HG02870 (cell line): Measurements from ENCODE around the gene KRTAP13-1.

Source experiments
- ATAC-seq: cut with Tn5 transposase; IDR thresholded peaks from one replicate; pipeline ENCODE4 v1.9.1; 2021; ENCODE audit warnings: mild to moderate bottlenecking, moderate library complexity; ENCODE audit not compliant: unreplicated experiment

Gene KRTAP13-1, protein sequence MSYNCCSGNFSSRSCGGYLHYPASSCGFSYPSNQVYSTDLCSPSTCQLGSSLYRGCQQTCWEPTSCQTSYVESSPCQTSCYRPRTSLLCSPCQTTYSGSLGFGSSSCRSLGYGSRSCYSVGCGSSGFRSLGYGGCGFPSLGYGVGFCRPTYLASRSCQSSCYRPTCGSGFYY

DNA sequence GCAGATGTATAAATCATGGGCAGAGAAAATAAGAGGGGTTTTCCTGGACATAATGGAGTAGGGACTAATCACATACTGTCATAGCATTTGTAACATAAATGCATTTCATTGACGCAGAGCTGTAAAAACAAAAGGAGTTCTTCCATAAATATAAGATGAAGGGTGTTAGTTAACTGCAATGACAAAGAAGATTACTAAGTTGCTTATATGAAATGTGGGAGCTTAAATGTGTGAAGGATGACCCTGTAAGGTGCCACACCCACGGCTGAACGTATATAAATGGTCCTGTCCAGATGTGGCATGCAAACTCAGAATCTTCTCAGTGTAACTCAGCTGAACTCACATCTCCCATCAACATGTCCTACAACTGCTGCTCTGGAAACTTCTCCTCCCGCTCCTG is at the start of gene KRTAP13-1:
Gene KRTAP13-1, plus strand, starts transcription at position 301 of the 400 bp plus-strand sequence. Its CDS starts 56 bp downstream, at position 357.
- ATAC-seq: no peak

GRCh38 chr21:30348506-30348905 is 47.3 kb upstream of the KRTAP13-1 start, which contains the start of gene KRTAP23-1:
Gene KRTAP23-1, minus strand, starts transcription at chr21:30348606. Its CDS starts 0 bp downstream, at chr21:30348606.
- ATAC-seq: no peak

DNA sequence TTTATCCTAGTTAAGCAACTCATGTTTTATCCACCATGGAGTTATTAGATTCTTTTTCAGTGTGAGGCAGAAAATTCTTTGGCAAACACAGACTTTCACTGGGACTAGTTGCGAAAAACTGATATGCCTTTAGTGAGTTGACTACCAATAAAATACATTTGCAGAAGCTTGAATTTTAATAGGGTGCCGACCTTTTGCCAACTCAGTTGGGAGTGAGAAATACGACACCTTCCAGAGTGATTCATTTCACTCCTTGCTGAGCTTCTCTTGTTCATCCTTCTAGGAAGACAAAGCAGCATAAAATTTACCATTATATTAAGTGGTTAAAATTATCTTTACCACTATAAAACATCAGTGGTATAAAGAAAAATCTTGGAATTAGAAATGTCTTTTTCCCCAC is 46.3 kb upstream of the KRTAP13-1 start:
- ATAC-seq: no peak

GRCh38 chr21:30351534-30351933 is 44.3 kb upstream of the KRTAP13-1 start:
- no peak for ATAC-seq

- no peak for ATAC-seq
These were observed 41.4 kb upstream of the KRTAP13-1 start for GRCh38 chr21:30354308-30355005.

DNA sequence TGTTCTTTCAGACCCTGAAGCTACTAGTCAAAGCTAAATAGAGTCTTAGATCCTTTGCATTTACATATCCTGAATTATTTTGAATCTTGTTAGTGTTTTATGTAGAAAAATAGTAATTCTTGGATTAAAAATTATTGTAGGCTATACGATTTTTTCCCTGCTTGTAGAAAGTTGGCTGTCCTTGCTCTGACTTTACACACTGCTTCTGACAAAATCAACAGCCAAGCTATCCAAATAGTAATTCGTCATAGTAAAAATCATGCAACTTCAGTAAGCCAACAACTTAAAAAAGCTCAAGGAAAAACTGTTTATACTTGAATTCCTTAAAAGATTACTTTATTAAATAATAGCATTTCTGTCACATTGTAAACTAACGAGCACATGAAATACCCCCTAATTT is 39.9 kb upstream of the KRTAP13-1 start:
- ATAC-seq: no peak

- ATAC-seq: no peak
These were observed 23.6 kb upstream of the KRTAP13-1 start, which contains the start of gene KRTAP13-2 for GRCh38 chr21:30372139-30372770. Gene KRTAP13-2, minus strand, starts transcription at chr21:30372271. Its CDS starts 58 bp downstream, at chr21:30372213.

DNA sequence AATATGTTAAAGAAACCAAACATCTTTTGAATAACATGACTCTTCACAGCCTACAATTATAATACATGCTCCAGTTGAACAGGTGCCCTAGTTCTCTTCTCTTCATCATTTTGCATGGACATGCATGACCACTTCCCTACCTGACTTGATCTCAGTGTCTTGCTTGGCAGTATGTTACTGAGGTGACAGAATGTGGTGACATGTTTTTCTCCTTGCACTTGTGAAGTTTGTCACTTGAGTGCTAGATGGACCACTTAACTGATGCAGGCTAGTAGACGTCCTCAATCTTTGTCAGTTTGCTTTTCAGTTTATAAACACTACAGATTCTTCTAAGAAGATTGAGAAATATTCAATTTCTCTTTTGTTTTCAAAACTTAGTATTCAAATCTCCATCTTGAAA is 13.6 kb upstream of the KRTAP13-1 start:
- ATAC-seq: no peak

DNA sequence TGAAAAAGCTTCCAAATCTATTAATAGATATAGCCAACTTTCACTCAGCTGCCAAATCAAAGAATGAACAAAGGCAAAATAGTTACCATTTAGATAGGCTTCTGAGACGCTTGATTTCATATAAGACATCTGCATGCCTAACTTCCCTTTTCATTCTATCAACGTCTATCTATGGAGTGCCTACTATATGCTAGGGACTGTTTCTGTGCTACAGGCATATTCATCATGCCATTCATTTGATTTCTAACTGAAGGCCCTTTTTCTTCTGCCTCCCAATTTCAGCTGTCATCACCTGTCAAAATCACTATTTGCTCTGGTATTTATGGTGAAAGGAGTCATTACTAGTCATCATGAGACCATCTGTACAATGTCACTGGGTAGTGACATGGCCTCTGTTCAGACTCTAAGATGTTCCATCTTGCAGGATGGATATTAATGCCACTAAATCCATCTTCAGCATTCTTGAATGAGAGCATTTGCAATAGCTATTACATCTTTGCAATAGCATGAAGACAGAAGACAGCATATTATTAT is 4.3 kb upstream of the KRTAP13-1 start:
- no peak for ATAC-seq

GRCh38 chr21:30408782-30409494 is 13.1 kb downstream of the KRTAP13-1 start:
- no peak for ATAC-seq

DNA sequence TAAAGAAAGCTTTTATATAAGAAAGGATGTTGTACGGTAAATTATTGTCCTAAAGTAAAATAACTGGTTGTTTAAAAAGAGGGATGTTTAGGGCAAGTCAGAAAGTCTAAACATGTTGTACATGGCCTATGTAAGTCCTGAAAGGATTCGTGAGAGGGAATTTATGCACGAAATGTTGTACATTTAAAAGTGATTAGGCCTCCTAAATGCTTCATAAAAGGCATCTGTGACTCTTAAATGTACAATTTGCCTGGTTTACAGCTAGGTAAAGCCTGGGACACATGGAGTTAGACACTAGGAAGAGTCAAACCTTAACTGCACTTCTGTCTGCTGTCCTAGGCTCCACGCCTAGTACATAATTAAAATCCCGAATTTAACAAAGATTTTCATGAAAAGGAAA is 20.2 kb downstream of the KRTAP13-1 start:
- no peak for ATAC-seq

- ATAC-seq: no peak
These were observed 30.0 kb downstream of the KRTAP13-1 start, which contains the start of gene KRTAP13-3 for GRCh38 chr21:30425826-30426225. Gene KRTAP13-3, minus strand, starts transcription at chr21:30425926. Its CDS starts 14 bp downstream, at chr21:30425912.

GRCh38 chr21:30426731-30427130 is 30.9 kb downstream of the KRTAP13-1 start:
- no peak for ATAC-seq

DNA sequence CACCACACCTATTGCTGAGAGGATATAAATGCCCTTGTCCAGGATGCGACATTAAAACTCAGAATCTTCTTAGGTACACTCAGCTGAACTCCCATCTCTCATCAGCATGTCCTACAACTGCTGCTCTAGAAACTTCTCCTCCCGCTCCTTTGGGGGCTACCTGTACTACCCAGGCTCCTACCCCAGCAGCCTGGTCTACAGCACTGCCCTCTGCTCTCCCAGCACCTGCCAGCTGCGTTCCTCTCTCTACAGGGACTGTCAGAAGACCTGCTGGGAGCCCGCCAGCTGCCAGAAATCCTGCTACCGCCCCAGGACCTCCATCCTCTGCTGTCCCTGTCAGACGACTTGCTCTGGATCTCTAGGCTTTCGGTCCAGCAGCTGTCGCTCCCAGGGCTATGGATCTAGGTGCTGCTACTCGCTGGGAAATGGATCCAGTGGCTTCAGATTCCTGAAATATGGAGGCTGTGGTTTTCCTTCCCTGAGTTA is 34.4 kb downstream of the KRTAP13-1 start, which contains the start of gene KRTAP13-4:
Gene KRTAP13-4, plus strand, starts transcription at position 51 of the 486 bp plus-strand sequence. Its CDS starts 56 bp downstream, at position 107.
- ATAC-seq: no peak

DNA sequence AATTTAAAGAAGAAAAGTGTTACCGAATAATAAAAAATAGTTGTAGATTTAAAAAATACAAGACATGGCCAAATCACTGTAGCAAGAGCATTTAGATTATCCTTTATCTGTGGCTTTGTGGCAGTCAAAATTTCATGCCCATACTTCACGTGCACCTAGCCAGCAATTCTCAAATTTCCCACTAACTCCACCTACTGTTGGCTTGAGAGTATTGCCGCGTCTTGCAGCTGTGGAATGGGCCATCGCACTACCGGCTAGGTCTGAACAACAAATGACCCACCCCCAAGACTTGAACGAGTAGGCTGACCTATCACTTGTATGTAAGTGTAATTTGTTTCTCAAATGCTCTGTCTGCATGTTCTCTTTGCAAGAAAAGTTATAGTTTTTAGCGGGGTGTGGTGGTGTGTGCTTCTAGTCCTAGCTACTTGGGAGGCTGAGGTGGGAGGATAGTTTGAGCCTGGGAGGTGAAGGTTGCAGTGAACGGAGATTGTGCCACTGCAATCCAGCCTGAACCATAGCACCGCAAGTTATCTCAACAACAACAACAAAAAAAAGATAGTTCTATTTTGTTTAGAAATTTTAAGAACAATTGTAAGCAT is 38.3 kb downstream of the KRTAP13-1 start:
- no peak for ATAC-seq

DNA sequence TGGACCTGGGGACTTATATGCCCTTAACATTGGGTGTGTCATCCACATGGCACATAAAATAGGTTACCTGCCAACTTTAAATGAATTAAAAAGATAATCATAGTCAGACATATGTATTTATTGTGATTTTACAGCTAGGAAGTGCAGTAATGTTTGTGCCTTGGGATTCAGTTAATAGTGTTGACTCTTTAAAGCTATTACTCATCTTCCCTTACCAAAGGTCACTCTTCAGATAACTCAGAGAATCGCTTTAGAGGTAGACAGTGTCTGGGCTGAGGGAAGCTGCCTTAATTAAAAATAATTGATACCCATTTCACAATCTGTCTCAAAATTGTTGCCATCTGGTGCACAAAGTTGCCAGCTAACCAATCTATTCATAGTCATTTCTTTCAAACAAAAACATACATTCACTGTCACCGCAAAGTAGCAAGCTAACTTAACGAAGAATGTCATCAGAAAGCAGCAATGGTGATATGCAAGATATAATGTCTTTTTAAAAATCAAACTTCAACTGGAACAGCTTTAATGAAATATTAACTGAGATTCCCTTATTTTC is 41.3 kb downstream of the KRTAP13-1 start:
- ATAC-seq: no peak

GRCh38 chr21:30439975-30440374 is 44.1 kb downstream of the KRTAP13-1 start, which contains the start of gene KRTAP15-1:
Gene KRTAP15-1, plus strand, starts transcription at chr21:30440275. Its CDS starts 53 bp downstream, at chr21:30440328.
- ATAC-seq: no peak

DNA sequence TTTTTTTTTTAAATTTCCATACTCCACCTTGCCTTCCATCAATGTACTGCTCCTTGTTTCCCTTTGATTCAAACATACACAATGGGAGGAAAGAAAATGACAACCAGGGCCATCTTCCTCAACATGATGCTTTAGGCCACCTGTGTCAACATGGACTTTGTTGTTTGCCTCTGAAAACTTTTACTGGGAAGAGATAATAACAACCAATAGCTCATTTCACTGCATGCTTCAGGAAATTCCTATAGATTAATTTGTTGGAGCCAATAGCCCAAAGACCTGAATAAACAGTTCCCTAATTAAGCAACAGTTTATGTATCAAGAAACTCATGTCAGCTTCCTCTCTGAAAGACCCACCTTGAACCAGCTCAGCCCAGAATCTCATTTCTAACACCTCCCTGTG is 47.4 kb downstream of the KRTAP13-1 start:
- no peak for ATAC-seq

DNA sequence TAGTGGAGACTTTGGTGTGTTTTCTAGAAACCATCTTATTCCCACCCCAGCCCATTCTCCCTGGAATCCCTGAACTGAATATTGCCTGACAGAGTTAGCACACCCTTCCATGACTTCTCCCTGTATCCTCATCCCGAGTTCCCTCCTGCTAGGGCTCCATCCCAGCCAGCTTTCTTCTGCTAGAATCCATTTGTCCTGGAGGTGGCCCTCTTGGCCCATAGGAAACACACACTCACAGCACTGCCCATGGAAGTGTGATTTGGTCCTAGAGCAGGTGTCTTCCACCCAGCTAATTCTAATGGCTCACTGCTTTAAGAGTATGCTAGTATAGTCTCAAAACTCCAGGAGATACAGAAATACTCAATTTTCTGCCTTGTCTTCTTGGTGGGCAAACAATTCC is 48.4 kb downstream of the KRTAP13-1 start:
- ATAC-seq: no peak
